ENCODE measurements around the gene GRAP2. TPM values are rescaled to one million over a fixed set of nuclear protein-coding genes. Genes with fewer than 3 reads are reported as not detected.
A peak's percentile ranks its signal among the peaks of the same experiment; 100 is the strongest.

Gene GRAP2
- total and polyA plus RNA-seq, 2 of the 8 experiments (the other 6 are each of a cell fraction or from before 2014, with no cell fraction given): 0.08 TPM; not detected in 1

DNA sequence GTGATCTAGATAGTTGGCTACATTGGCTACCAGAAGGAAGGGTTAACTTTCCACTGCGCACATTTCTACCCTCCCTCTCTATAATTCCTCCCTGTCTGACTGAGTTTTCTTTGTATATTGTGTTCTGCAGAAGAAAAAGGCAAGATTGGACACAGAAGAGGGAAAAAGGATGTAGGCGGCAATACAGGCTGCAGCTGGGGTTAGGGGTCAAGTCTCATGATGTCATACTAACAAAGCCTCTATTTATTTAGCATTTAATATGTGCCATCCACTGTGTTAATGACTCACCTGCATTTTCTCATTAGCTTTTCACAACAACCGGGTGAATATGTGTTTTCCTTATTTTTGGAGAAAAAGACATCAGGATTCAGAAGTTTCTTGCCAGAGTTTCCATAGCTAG lies 95.8 kb downstream of the GRAP2 start:
- CTCF ChIA-PET (ENCODE audit: partially characterized antibody): interaction anchor here (0.9 to 7.0 kb wide), 6 partner anchors 12 to 64 kb away, joined by 3 to 35 read pairs (median 7); no protein-coding TSS in a partner anchor
- Histone ChIP-seq H3K27me3 (replicated peaks in 1 of 4; ENCODE audit: control insufficient read depth in 3 of 4, extremely low read depth in 1 of 4, insufficient read depth in 3 of 4, low read length in 3 of 4) (peaks cover 0 to 19% (median 13%) of the 10 kb centered on the region in 4 experiments; a peak in 6 of 7 replicates), H3K23me2 (ENCODE audit: low read depth, low read length) (peaks cover 8% of the 10 kb centered on the region; the same call in 1 of the 2 replicates), H4K91ac (replicated peaks; ENCODE audit: insufficient read length, low read length) (no peak overlapping the region), H2AK5ac (ENCODE audit: low read depth, low read length) (no peak overlapping the region), H3K4me3 (ENCODE audit: extremely low read depth in 1 of 4, insufficient read depth in 2 of 4, low read depth in 3 of 4, low read length in 4 of 4) (peak overlapping the region in 1 of 4 experiments; percentile 73; a peak in 1 of 8 replicates), H3K79me1 (ENCODE audit: low read depth, low read length) (peaks cover 6% of the 10 kb centered on the region; the same call in 1 of the 2 replicates), H3K9me3 (ENCODE audit: insufficient read depth in 2 of 2, low read depth in 1 of 2, low read length in 1 of 2) (no peaks in the 10 kb centered on the region), H3K79me2 (ENCODE audit: control insufficient read depth in 1 of 2, insufficient read depth in 2 of 2, low read length in 2 of 2) (peaks cover 0 to 46% of the 10 kb centered on the region in 2 experiments; a peak in 3 of 4 replicates), H3K4me1 (replicated peaks in 1 of 4; ENCODE audit: control insufficient read depth in 3 of 4, insufficient read depth in 4 of 4, low read length in 3 of 4) (peaks cover 24 to 48% (median 38%) of the 10 kb centered on the region in 4 experiments), H2BK12ac (ENCODE audit: low read depth, low read length) (no peak overlapping the region), H4K8ac (ENCODE audit: extremely low read depth, insufficient read depth, low read length) (no peak overlapping the region), H3K36me3 (ENCODE audit: control insufficient read depth in 2 of 4, insufficient read depth in 4 of 4, low read length in 3 of 4) (no peaks in the 10 kb centered on the region), H3K4me2 (ENCODE audit: insufficient read depth in 1 of 2, low read depth in 2 of 2, low read length in 2 of 2) (peak overlapping the region; percentile 80 to 92; a peak in 3 of 4 replicates), H3K18ac (ENCODE audit: extremely low read depth, low read length) (no peak overlapping the region), H3K14ac (ENCODE audit: insufficient read length) (no peak overlapping the region), H2BK20ac (ENCODE audit: low read length) (no peak overlapping the region), H2BK5ac (ENCODE audit: low read depth, low read length) (no peak overlapping the region), H3K56ac (replicated peaks; ENCODE audit: insufficient read length, low read depth, low read length) (no peak overlapping the region), H4K20me1 (replicated peaks in 1 of 2; ENCODE audit: control insufficient read depth in 1 of 2, insufficient read depth in 2 of 2, low read length in 2 of 2) (peaks cover 0 to 3% of the 10 kb centered on the region in 2 experiments), H2BK15ac (ENCODE audit: low read length) (no peak overlapping the region), H3K9ac (replicated peaks in 1 of 4; ENCODE audit: extremely low read depth in 1 of 4, low read depth in 3 of 4, low read length in 3 of 4) (no peak overlapping the region), H2AFZ (ENCODE audit: low read length) (no peak overlapping the region), H2BK120ac (replicated peaks; ENCODE audit: low read depth, low read length) (no peak overlapping the region), H3K27ac (ENCODE audit: low read depth, low read length) (no peak overlapping the region), H3K23ac (ENCODE audit: insufficient read length) (no peak overlapping the region), H3K4ac (replicated peaks; ENCODE audit: insufficient read length, low read depth, low read length) (no peak overlapping the region), H4K5ac (ENCODE audit: insufficient read length, low read depth, low read length) (no peak overlapping the region)
- FAIRE-seq (no peak), DNase-seq (ENCODE audit: low read depth in 1 of 2, low spot score in 2 of 2) (no peak)
- WGBS, 2 experiments (ENCODE audit: extremely low coverage in 1 of 2, insufficient coverage in 1 of 2, insufficient read length in 1 of 2, insufficient replicate concordance in 2 of 2, low coverage in 1 of 2, low lambda C conversion rate in 2 of 2, missing lambda C conversion rate in 1 of 2): 95% methylated on average over 3 of the region's 3 CpGs; no CpG with 5 or more reads in 1 of the 2 experiments
- POLR2A ChIA-PET (ENCODE audit: partially characterized antibody): interaction anchor here (0.6 to 6.5 kb wide), 11 partner anchors 10 to 81 kb away, joined by 3 to 44 read pairs (median 4); no protein-coding TSS in a partner anchor
- TF ChIP-seq SIRT6 (IDR thresholded peaks at IDR 0.05; ENCODE audit: low read length): no peak
- TF ChIP-seq BACH1 (IDR thresholded peaks at IDR 0.05; ENCODE audit: low read length): no peak
- TF ChIP-seq TBP (IDR thresholded peaks at IDR 0.05; ENCODE audit: low read depth, low read length): no peak
- TF ChIP-seq CTBP2 (IDR thresholded peaks at IDR 0.05; ENCODE audit: borderline replicate concordance, insufficient read depth, insufficient read length, low read length): no peak
- TF ChIP-seq CBX8 (IDR thresholded peaks at IDR 0.05; ENCODE audit: borderline replicate concordance, low read depth, low read length): no peak
- no peak for TF ChIP-seq POLR2A (IDR thresholded peaks at IDR 0.05; ENCODE audit: control extremely low read depth in 1 of 2, low read depth in 2 of 2, low read length in 2 of 2)
- TF ChIP-seq SAP30 (IDR thresholded peaks at IDR 0.05; ENCODE audit: insufficient read depth, insufficient replicate concordance, low read length): no peak
- TF ChIP-seq SUZ12 (IDR thresholded peaks at IDR 0.05; ENCODE audit: low read length): no peak
- no peak for TF ChIP-seq KDM4A (IDR thresholded peaks at IDR 0.05; ENCODE audit: low read depth, low read length, severe bottlenecking)
- TF ChIP-seq SP1 (IDR thresholded peaks at IDR 0.05; ENCODE audit: low read depth, low read length): no peak
- no peak for TF ChIP-seq CHD1 (IDR thresholded peaks at IDR 0.05; ENCODE audit: low read depth, low read length)
- TF ChIP-seq TEAD4 (IDR thresholded peaks at IDR 0.05; ENCODE audit: low read depth, low read length): no peak
- no peak for TF ChIP-seq FOSL1 (IDR thresholded peaks at IDR 0.05; ENCODE audit: insufficient read depth, low read depth, low read length)
- TF ChIP-seq RXRA (IDR thresholded peaks at IDR 0.05; ENCODE audit: insufficient read depth, low read depth, low read length): no peak
- no peak for TF ChIP-seq GTF2F1 (IDR thresholded peaks at IDR 0.05; ENCODE audit: borderline replicate concordance, low read depth, low read length)

All from H1 (cell line).